ENCODE data around the gene SLC5A2. TPM values are rescaled to one million over a fixed set of nuclear protein-coding genes. Genes with fewer than 3 reads are reported as not detected.
A peak's percentile ranks its signal among the peaks of the same experiment; 100 is the strongest.

SLC5A2 gene
- total RNA-seq, 1 experiment from 2014 or later: 1.6 TPM

- no peaks in the 10 kb centered on the region for H3K9me3 Mint-ChIP-seq (ENCODE audit: low read depth, unreplicated experiment)
- H3K4me1 Mint-ChIP-seq (ENCODE audit: low read depth, unreplicated experiment): peaks cover 17% of the 10 kb centered on the region
- peak overlapping the region; percentile 30 for H3K27ac Mint-ChIP-seq (ENCODE audit: unreplicated experiment)
- intact Hi-C loops (cut with micrococcal nuclease; ENCODE audit: unreplicated experiment): loop anchor here (5.0 kb wide), 2 partner anchors 32 to 228 kb away; a partner anchor contains a TSS
- no peaks in the 10 kb centered on the region for H3K27me3 Mint-ChIP-seq (ENCODE audit: unreplicated experiment)
- H3K36me3 Mint-ChIP-seq (ENCODE audit: insufficient read depth, unreplicated experiment): peaks cover 42% of the 10 kb centered on the region
- H3K4me3 Mint-ChIP-seq (ENCODE audit: low read depth, unreplicated experiment): peak overlapping the region; percentile 49
- BruUV-seq (replicated peaks): no TSS peak
- no peak for TF ChIP-seq CTCF (IDR thresholded peaks at IDR 0.05; ENCODE audit: unreplicated experiment)
- CTCF ChIA-PET: interaction anchor here (1.0 kb wide), 1 partner anchor 500 kb away, joined by 3 read pairs; the partner anchor contains the start of gene HSD3B7
- peak; percentile 85 for DNase-seq
Measured at GRCh38 chr16:31484491-31485171, 1.7 kb downstream of the SLC5A2 start.

DNA sequence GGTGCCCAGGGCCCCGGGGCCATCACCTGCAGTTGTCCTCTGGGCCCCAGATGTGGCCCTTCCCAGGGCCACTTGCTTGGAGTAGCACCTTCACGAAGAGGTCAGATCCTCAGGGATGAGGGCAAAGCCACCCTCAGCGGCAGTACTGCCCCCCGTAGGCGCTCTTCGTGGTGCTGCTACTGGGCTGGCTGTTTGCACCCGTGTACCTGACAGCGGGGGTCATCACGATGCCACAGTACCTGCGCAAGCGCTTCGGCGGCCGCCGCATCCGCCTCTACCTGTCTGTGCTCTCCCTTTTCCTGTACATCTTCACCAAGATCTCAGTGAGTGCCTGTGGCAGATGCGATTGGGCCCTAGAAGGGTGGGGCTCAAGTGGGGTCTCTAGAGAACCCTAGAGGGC, 2.6 kb downstream of the SLC5A2 start:
- intact Hi-C loops (cut with micrococcal nuclease; ENCODE audit: unreplicated experiment): loop anchor here (5.0 kb wide), 2 partner anchors 33 to 227 kb away; a partner anchor contains a TSS
- H3K4me3 Mint-ChIP-seq (ENCODE audit: low read depth, unreplicated experiment): no peak overlapping the region
- H3K4me1 Mint-ChIP-seq (ENCODE audit: low read depth, unreplicated experiment): peaks cover 17% of the 10 kb centered on the region
- no peak for TF ChIP-seq CTCF (IDR thresholded peaks at IDR 0.05; ENCODE audit: unreplicated experiment)
- CTCF ChIA-PET: no interaction called here
- no peaks in the 10 kb centered on the region for H3K27me3 Mint-ChIP-seq (ENCODE audit: unreplicated experiment)
- no peak for DNase-seq
- H3K9me3 Mint-ChIP-seq (ENCODE audit: low read depth, unreplicated experiment): no peaks in the 10 kb centered on the region
- H3K36me3 Mint-ChIP-seq (ENCODE audit: insufficient read depth, unreplicated experiment): peaks cover 46% of the 10 kb centered on the region
- no TSS peak for BruUV-seq (replicated peaks)
- no peak overlapping the region for H3K27ac Mint-ChIP-seq (ENCODE audit: unreplicated experiment)

DNA sequence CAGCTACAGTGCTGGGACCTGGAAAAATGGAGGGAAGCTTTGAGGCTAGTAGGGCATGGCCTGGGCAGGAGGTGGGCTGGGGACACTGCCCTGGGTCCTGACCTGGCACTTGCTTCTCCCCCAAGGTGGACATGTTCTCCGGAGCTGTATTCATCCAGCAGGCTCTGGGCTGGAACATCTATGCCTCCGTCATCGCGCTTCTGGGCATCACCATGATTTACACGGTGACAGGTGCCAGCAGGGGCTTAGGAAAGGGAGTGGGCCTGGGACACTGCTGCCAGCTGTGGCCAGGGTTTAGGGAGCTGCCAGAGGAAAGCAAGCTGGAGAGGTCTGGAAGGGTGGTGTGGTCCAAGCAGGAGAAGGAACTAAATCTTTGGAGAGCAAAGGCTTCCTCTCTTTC, 3.1 kb downstream of the SLC5A2 start:
- TF ChIP-seq CTCF (IDR thresholded peaks at IDR 0.05; ENCODE audit: unreplicated experiment): no peak
- Mint-ChIP-seq H3K27me3 (ENCODE audit: unreplicated experiment) (no peaks in the 10 kb centered on the region), H3K36me3 (ENCODE audit: insufficient read depth, unreplicated experiment) (peaks cover 51% of the 10 kb centered on the region), H3K27ac (ENCODE audit: unreplicated experiment) (peak overlapping the region; percentile 6), H3K9me3 (ENCODE audit: low read depth, unreplicated experiment) (no peaks in the 10 kb centered on the region), H3K4me1 (ENCODE audit: low read depth, unreplicated experiment) (peaks cover 17% of the 10 kb centered on the region), H3K4me3 (ENCODE audit: low read depth, unreplicated experiment) (peak overlapping the region; percentile 92)
- DNase-seq: no peak
- CTCF ChIA-PET: interaction anchor here (0.5 kb wide), 1 partner anchor 173 kb away, joined by 4 read pairs; no protein-coding TSS in a partner anchor
- intact Hi-C loops (cut with micrococcal nuclease; ENCODE audit: unreplicated experiment): loop anchor here (5.0 kb wide), 2 partner anchors 34 to 226 kb away; a partner anchor contains a TSS
- BruUV-seq (replicated peaks): no TSS peak

DNA sequence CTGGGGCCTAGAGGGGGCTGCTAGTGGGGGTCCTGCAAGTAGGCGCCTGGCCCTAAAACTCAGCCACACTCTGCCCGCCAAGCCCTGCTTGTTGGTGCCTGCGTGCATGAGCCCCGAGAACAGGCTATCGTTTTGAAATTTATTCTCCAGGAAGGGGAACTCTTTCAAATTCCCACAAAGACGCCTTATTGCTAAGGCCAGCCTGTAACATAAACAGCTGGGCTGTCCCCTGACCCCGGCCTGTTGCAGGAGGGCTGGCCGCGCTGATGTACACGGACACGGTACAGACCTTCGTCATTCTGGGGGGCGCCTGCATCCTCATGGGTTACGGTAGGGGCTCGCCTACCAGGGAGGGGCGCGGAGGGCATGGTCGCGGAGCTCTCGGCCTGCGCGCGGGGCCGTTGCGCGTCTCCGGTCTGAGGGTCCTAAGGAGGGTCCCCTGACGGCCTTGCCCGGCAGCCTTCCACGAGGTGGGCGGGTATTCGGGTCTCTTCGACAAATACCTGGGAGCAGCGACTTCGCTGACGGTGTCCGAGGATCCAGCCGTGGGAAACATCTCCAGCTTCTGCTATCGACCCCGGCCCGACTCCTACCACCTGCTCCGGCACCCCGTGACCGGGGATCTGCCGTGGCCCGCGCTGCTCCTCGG, 4.3 kb downstream of the SLC5A2 start:
- Mint-ChIP-seq H3K27me3 (ENCODE audit: unreplicated experiment) (no peaks in the 10 kb centered on the region), H3K4me1 (ENCODE audit: low read depth, unreplicated experiment) (peaks cover 17% of the 10 kb centered on the region), H3K27ac (ENCODE audit: unreplicated experiment) (peak overlapping the region; percentile 81), H3K36me3 (ENCODE audit: insufficient read depth, unreplicated experiment) (peaks cover 62% of the 10 kb centered on the region), H3K4me3 (ENCODE audit: low read depth, unreplicated experiment) (peak overlapping the region; percentile 92), H3K9me3 (ENCODE audit: low read depth, unreplicated experiment) (no peaks in the 10 kb centered on the region)
- intact Hi-C loops (cut with micrococcal nuclease; ENCODE audit: unreplicated experiment): loop anchor here (5.0 kb wide), 2 partner anchors 35 to 225 kb away; a partner anchor contains a TSS
- no peak for DNase-seq
- TF ChIP-seq CTCF (IDR thresholded peaks at IDR 0.05; ENCODE audit: unreplicated experiment): no peak
- CTCF ChIA-PET: interaction anchor here (0.9 kb wide), 1 partner anchor 28 kb away, joined by 5 read pairs; the partner anchor contains the start of gene ARMC5
- no TSS peak for BruUV-seq (replicated peaks)
